GM18526 (cell line): ENCODE data around the gene STK11IP.

Experiments used
- POLR2A ChIP-seq: IDR thresholded peaks from 3 replicates; pipeline ENCODE4 v1.6.1; 2011; ENCODE audit not compliant: insufficient read length; ENCODE audit errors: extremely low read depth

Gene STK11IP, protein sequence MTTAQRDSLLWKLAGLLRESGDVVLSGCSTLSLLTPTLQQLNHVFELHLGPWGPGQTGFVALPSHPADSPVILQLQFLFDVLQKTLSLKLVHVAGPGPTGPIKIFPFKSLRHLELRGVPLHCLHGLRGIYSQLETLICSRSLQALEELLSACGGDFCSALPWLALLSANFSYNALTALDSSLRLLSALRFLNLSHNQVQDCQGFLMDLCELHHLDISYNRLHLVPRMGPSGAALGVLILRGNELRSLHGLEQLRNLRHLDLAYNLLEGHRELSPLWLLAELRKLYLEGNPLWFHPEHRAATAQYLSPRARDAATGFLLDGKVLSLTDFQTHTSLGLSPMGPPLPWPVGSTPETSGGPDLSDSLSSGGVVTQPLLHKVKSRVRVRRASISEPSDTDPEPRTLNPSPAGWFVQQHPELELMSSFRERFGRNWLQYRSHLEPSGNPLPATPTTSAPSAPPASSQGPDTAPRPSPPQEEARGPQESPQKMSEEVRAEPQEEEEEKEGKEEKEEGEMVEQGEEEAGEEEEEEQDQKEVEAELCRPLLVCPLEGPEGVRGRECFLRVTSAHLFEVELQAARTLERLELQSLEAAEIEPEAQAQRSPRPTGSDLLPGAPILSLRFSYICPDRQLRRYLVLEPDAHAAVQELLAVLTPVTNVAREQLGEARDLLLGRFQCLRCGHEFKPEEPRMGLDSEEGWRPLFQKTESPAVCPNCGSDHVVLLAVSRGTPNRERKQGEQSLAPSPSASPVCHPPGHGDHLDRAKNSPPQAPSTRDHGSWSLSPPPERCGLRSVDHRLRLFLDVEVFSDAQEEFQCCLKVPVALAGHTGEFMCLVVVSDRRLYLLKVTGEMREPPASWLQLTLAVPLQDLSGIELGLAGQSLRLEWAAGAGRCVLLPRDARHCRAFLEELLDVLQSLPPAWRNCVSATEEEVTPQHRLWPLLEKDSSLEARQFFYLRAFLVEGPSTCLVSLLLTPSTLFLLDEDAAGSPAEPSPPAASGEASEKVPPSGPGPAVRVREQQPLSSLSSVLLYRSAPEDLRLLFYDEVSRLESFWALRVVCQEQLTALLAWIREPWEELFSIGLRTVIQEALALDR

DNA sequence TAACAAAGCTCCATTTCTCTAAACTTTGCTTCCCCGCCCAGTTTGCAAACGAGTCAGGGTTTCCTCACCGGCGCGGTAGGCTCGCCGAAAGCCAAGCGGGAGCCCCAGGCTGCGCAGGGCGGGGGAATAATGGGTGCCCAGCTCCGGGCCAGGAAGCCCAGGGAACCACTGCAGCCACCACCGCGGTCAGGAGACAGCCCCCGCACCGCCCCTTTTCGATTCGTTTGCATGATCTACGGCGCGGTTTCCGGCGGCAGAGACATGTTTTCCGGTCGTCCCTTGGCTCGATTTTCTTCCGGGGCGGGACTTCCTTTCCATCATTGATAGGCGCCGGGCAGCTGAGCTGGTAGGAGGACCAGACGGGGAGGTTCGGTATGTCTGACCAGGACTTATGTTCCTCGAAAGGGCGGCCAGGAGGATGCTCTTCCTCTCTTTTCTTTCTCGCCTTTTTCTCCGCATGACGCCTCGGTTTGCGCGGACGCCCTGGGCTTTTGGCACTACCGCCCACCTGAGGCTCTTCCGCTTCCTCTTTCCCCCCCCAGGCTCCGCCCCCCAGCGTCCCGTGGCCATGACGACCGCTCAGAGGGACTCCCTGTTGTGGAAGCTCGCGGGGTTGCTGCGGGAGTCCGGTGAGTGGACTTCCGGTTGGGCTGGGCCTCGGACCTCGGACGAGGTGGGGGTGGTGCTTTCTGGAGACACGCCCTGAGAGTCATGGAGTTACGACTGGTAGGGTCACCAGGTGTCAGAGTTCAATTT is at the start of gene STK11IP:
STK11IP (plus strand) TSS at position 306 of the 756 bp plus-strand sequence; CDS start at position 569, 263 bp downstream.
- TF ChIP-seq POLR2A, result peak; percentile 96

DNA sequence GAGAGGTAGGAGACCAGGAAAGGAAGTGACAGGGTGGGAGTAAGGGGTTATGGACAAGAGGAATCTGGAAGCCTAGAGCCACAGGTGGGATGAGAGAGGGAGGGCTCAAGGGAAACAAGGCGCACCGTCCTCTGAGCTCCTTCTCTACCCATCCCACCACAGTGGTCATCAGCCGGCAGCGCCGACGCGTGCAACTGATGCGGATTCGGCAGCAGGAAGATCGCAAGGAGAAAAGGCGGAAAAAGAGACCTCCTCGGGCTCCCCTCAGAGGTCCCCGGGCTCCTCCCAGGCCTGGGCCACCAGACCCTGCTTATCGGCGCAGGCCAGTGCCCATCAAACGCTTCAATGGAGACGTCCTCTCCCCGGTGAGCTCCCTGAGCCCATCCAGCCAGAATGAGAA is 48.7 kb upstream of the STK11IP start:
- TF ChIP-seq POLR2A, result no peak

DNA sequence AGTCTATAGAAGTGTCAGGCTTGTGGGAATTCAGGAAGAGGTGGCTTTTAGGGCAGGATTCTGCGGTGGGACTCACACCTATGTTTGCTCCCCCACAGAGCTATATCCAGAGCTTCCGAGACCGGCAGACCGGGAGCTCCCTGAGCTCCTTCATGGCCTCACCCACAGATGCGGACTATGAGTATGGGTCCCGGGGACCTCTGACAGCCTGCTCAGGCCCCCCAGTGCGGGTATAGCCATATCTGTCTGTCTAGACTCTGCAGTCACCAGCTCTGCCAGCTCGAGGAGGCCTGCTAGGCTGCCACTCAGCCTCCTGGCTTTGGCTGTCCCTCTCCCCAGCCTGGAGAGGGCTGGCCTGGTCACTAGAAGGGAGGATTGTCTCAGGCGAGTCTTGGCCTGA is 48.0 kb upstream of the STK11IP start:
- no peak for TF ChIP-seq POLR2A

DNA sequence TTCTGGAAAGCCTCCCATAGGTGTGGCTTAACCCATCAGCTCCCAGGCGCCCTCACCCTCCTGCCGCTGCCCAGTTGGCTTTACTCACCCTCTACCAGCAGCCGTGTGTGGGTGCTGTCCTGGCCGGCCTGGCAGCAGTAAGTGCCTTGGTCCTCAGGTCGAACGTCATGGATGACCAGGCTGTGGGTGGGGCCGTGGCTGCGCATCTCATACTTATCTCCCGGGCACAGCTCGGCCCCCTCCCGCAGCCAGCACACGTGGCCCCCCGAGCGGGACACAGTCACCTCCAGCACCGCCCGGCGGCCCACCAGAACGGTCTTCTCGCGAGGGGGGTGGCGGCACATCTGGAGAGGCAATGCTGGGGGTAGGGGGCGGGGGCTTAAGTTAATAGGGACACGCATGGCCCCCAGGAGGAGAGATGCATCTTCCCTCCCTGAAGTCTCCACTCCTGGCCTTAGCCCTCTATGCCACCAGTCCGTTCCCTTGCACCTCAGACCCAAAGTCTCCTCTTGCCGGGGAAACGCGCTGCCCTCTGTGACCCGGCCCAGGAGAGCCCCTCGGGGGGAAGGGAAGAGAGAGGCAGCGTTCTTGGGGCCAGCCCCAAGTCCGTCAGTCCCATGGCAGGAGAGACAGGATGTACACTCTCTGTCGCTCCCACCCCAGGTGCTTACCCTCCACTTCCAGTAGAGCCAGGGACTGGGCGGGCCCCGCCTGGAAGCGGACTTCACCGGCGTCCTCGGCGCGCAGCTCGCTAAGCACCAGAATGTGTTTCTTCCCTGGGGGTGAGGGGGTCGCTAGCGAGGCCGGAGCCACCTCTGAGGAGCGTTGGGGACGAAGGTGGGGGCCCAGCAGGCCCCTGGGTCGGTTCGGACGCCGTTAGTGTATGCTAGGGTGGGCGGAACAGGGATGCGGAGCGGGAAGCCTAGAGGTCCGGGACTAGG is 45.9 kb upstream of the STK11IP start:
- TF ChIP-seq POLR2A, result no peak

DNA sequence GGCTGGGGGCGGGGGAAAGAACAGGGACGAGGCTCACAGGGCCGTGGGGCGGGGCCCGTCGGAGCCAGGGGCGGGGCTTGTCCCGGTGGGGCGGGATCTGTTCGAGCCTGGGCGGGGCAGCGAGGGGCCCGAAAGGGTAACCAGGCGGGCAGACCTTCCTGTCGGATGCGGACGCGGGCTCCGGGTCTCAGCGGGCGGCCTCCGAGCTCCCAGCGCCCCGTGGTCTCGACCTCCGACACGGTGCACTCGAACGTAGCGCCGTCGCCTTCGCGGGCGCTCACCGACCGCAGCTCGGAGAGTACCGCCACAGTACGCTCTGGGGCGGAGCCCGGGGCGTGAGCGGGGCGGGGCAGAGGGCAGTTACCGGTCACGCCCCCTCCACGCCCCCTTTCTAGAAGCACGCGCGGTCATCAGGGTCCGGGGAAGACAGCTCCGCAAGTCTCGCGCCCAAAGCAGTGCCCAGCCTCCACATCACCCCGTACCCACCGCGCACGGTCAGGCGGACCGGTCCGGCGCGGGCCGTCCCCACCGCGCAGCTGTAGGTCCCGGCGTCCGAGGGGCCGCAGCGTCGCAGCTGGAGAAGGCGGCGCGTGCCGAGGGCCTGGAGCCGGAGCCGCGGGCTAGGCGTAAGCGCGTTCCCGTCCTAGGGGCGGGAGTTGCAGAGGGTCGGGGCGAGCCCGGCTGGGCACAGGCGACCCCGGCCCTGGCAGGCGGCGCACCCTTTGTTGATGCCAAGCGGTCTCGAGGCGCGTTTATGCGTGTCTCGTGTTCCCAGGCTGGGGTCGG is 45.1 kb upstream of the STK11IP start:
- no peak for TF ChIP-seq POLR2A

DNA sequence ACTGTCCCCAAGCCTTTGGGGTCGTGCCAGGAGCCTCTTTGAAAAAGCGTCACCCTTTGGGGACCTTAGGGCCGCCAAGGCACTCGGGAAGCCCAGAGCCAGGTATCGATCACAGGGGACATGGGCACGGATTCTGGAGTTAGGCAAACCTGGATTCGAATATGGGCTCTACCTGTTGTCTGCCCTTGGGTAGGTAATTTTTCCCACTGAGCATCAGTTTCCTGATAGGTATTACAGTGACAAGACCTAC is 44.6 kb upstream of the STK11IP start:
- no peak for TF ChIP-seq POLR2A

DNA sequence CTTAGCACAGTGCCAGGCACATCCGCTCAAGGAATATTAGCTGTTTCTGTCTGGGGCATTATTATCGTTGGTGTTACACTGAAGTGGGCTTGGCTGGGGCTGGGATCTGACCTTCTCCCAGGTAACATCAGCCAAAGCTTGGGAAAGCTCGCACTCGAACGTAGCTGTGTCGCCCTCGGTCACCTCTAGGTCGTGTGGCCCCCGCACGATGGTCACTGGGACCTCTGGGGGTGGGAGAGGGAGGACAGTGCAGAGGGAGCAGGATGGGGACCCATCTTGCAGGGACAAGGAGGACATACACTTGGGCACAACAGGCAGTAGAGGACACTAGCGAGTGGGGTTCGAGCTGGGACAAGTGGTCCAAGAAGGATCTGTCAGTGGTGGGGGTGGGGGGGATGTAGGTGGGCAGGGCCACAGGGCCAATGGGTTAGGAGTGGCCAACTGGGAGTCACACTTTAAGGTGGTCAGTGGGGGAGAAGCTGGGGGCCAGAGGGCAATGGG is 44.1 kb upstream of the STK11IP start:
- TF ChIP-seq POLR2A, result no peak

DNA sequence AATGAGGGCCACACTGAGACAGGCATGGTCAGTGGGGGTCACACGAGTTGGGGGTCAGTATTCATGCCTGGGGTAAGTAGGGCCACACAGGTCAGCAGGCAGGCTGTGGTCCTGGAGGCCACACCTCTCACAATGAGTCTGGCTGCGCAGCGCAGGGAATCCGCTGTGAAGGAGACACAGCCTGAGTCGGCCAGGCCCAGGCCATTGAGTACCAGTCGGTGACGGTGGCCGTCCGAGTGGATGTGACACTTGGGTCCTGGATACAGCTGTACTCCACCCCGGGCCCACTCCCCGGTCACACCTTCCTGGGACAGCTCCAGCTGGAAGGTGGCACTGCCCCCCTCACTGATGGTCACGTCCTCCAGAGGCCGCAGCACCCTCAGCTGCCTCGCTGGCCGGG is 43.3 kb upstream of the STK11IP start:
- no peak for TF ChIP-seq POLR2A

DNA sequence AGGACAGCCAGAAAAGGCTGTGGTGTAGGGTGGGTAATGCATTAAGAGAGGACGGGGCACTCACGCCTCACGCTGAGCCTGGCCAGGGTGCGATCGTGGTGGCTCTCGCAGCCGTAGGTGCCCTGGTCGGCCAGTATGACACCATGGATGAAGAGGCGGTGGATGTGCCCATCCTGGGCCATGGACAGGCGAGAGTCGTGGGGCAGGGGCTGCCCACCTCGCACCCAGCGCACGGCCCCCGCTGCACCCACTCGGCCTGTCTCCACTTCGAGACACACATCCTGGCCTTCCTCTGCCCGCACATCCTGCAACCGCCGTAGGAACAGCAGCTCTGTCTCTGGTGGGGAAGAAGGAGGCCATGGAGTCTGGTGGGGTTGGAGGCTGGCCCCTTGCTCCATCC is 41.7 kb upstream of the STK11IP start:
- TF ChIP-seq POLR2A, result no peak

DNA sequence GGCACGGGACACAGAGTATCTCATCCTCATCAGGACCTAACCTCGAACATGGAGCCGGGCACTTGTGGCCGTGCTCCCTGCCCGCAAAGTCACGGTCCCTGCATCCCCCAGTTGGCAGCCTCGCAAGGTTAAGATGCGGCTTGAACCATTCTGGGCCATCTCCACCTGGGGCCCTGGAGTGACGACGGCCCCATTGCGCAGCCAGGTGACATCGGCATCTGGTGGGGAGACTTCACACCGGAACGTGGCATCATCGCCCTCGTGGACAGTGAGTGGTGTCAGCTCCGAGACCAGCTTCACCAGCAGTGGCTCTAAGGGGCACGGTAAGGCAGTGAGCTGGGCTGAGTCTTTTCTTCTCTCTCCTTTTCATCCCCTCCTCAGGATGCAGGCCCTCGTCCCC is 41.2 kb upstream of the STK11IP start:
- no peak for TF ChIP-seq POLR2A

DNA sequence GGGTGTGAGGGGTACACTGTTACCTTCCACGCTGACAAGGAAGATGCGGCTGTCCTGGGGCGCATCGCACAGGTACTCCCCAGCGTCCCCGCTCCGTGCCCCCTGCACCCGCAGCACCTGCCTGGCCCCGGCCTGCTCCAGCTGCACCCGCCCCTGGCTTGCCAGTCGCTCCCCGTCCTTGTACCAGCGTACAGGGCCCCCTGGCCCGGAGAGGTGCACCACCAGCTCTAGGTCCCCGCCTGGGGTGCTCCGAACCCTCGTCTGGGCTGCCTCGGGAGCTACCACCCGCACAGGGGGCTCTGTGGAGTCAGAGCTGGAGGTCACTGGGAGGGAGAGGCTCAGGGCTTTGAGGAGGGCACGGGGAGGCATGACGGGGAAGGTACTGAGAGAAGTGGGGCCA is 40.3 kb upstream of the STK11IP start:
- TF ChIP-seq POLR2A, result no peak

DNA sequence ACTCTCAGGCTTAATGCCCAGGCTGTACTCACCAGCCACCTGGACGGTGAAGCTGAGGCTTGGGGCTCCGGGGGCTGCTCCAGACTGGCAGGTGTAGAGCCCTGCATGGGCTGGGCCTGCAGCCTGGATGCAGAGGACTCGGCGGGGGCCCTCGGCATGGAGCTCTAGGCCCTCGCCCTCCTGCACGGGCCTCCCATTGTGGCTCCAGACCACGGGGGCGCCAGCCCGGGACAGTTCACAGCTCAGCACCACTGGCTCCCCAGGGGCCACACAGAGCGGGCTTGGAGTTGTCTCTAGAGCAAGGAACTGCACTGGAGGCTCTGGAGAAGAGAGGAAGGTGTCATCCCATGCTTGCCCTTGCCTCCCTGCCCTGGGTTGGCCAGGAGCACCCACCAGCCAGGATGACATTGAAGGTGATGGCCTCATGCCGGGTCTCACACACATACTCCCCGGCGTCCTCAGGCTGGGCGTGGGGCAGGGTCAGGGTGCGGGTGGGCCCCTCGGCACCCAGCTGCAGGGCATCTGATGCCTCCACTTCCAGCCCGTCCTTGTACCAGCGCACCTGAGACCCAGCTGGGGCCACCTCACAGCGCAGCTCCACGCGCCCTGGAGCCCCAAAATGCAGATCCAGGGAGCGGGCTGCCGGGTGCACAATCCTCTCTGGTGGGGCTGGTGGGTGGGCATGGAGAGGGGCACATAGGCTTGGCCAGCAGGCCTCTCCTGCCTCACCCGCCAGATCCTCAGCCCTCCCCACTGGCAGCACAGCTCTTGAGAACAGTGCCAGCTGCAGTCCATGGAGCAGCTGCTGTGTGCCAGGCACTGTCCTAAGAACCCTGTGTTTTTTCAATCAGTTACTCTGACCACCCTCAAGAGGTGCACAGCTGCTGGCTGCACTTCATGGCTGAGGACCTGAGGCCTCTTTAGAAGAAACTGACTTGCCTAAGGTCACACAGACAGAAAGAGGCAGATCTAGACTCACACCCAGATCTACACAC is 39.6 kb upstream of the STK11IP start:
- TF ChIP-seq POLR2A, result no peak
